Vagina (tissue), 2 donors: Measurements from ENCODE around the gene ANO1. TPM values are rescaled to one million over a fixed set of nuclear protein-coding genes. Genes with fewer than 3 reads are reported as not detected.

Experiments used
- DNase-seq, 2 donors: peaks; one replicate each; pipeline ENCODE4 v3.0.0-alpha.2; 2017; ENCODE audit errors: extremely low spot score in 2 of 2
- H3K27ac ChIP-seq: fragments of 200-600 bp; sonication (generic); one replicate; pipeline ENCODE4 v1.5.1; 2019
- H3K27me3 ChIP-seq: fragments of 200-600 bp; sonication (generic); one replicate; pipeline ENCODE4 v1.5.1; 2019
- H3K36me3 ChIP-seq, 2 donors: fragments of 200-600 bp; sonication (generic); one replicate each; pipeline ENCODE4 v1.5.1; 2017 to 2019
- H3K4me1 ChIP-seq: fragments of 200-600 bp; sonication (generic); one replicate; pipeline ENCODE4 v1.5.1; 2019
- H3K4me3 ChIP-seq, 2 donors: fragments of 200-600 bp; sonication (generic); 1 replicate in 1 of 2; 2 replicates in 1 of 2; pipeline ENCODE4 v1.5.1; 2016 to 2019
- H3K9me3 ChIP-seq: fragments of 200-600 bp; sonication (generic); one replicate; pipeline ENCODE4 v1.5.1; 2019
- POLR2A ChIP-seq, 2 donors: fragments of 450-650 bp; IDR thresholded peaks; one replicate each; pipeline ENCODE4 v1.6.1; 2017; ENCODE audit warnings: antibody characterized with exemption in 2 of 2, mild to moderate bottlenecking in 2 of 2, moderate library complexity in 2 of 2
- POLR2AphosphoS5 ChIP-seq, 2 donors: sonication (generic); formaldehyde crosslinking; IDR thresholded peaks; one replicate each; pipeline ENCODE4 v1.9.0; 2017; ENCODE audit warnings: antibody characterized with exemption in 2 of 2, mild to moderate bottlenecking in 2 of 2, low read depth in 1 of 2; ENCODE audit not compliant: insufficient read depth in 1 of 2
- intact Hi-C: fragments of 100-400 bp; cut with DNase I; formaldehyde crosslinking; loops from one replicate; pipeline ENCODE4 v1.15.1; 2023
- total RNA-seq: library from RNA; depleted of rRNA; stranded (reverse); fragments of >200 nt; gene quantifications from one replicate; pipeline ENCODE4 v1.2.3, GENCODE V29; 2016
- TF ChIP-seq, protein P1 (sequence below), 3 experiments: fragments of 450-650 bp in 2 of 3; fragments of 200-600 bp in 1 of 3; sonication (generic) in 1 of 3; IDR thresholded peaks; one replicate each; pipeline ENCODE4 v1.5.1; 2017 to 2019; ENCODE audit warnings: antibody characterized with exemption in 3 of 3, mild to moderate bottlenecking in 2 of 3, moderate library complexity in 2 of 3

Gene ANO1
- total RNA-seq, 1 donor from 2014 or later, result 40.8 TPM

DNA sequence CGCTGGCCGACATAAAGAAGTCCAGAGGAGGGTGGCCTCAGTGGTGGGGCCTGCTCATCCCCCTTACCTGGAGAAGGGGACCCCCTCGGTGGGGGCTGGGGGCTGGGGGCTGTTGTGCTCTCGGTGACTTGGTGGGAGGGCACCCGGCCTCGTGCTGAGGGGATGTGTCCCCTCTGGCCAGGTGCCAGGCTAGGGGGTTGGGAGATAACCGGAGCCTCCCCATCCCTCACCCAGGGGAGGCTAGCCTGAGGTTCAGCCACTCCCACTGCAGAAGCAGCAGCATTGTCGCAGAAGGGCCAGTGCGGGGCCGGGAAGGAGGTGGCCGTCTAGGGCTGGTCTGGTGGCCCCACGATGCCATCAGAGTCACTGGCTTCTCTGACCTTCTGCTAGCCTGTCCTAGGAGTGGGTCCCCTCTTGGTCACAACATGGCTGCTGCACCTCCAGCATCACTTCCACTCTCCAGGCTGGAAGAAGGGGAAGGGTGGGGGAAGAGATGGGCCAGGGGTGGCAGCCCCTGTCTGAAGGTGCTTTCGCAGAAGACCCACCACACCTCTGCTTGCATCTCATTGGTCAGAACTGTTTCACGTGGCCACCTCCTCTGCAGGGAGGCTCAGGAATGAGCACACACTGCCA is 80.8 kb downstream of the ANO1 start:
- Histone ChIP-seq H3K27ac (no peak overlapping the region), H3K4me3 (no peak overlapping the region), H3K27me3 (no peaks in the 10 kb centered on the region), H3K36me3 (no peaks in the 10 kb centered on the region), H3K4me1 (peaks cover 16% of the 10 kb centered on the region), H3K9me3 (no peaks in the 10 kb centered on the region)
- no peak for DNase-seq
- TF ChIP-seq POLR2A (IDR thresholded peaks at IDR 0.05) (no peak), POLR2AphosphoS5 (IDR thresholded peaks at IDR 0.05; ENCODE audit: insufficient read depth in 1 of 2, low read depth in 1 of 2) (no peak)
- TF ChIP-seq, protein P1, sequence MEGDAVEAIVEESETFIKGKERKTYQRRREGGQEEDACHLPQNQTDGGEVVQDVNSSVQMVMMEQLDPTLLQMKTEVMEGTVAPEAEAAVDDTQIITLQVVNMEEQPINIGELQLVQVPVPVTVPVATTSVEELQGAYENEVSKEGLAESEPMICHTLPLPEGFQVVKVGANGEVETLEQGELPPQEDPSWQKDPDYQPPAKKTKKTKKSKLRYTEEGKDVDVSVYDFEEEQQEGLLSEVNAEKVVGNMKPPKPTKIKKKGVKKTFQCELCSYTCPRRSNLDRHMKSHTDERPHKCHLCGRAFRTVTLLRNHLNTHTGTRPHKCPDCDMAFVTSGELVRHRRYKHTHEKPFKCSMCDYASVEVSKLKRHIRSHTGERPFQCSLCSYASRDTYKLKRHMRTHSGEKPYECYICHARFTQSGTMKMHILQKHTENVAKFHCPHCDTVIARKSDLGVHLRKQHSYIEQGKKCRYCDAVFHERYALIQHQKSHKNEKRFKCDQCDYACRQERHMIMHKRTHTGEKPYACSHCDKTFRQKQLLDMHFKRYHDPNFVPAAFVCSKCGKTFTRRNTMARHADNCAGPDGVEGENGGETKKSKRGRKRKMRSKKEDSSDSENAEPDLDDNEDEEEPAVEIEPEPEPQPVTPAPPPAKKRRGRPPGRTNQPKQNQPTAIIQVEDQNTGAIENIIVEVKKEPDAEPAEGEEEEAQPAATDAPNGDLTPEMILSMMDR (IDR thresholded peaks at IDR 0.05), result no peak
- intact Hi-C loops, result no loop called here

DNA sequence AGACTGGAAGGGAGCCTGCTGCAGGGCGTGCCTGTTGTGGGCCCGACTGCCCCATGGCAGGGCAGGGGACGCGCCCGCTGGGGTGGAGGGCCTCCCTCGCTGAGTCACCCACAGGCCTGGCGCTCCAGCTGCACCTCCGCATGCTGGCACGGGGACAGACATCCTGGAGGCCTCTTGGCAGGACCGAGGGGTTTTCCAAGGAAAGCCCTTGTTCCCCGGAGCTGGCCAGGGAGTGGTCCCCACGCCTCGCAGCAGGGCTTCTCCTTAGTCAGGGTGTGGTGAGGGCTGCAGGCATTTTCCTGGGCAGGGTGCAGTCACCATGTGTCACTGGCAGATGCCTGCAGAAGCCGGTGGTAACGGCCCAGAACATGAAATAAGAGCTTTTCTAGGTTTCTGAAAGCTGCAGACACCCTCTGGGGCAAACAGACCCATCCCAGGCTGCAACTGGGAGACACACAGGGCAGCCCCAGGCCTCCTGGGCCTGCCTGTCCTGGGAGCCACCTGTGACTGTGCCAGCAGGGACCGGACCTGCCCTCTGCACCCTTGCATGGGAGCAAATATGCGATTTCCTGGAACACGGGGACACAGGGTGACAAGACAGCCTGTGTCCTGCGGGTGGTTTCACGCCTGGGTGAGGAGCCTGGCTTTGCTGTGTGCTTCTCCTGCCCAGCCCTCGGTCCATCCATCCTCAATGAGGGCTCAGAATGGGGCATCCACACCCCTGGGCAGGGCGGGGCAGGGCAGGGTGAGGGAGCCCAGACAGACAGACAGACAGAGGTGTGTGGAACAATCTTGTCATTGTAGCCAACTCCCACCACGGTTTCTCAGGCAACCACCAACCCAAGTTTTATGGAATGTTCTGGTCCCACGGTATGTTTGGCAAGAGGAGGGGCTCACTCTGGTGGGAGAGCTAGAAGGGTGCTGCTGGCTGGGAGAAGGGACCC is 81.8 kb downstream of the ANO1 start:
- TF ChIP-seq POLR2AphosphoS5 (IDR thresholded peaks at IDR 0.05; ENCODE audit: insufficient read depth in 1 of 2, low read depth in 1 of 2), result peak; percentile 50 to 62
- TF ChIP-seq, protein P1 (IDR thresholded peaks at IDR 0.05), result no peak
- H3K4me1 ChIP-seq, result peaks cover 16% of the 10 kb centered on the region
- no peak for DNase-seq
- H3K27ac ChIP-seq, result no peak overlapping the region
- no peaks in the 10 kb centered on the region for H3K27me3 ChIP-seq
- intact Hi-C loops, result no loop called here
- H3K36me3 ChIP-seq, result no peaks in the 10 kb centered on the region
- no peaks in the 10 kb centered on the region for H3K9me3 ChIP-seq
- H3K4me3 ChIP-seq, result no peak overlapping the region

DNA sequence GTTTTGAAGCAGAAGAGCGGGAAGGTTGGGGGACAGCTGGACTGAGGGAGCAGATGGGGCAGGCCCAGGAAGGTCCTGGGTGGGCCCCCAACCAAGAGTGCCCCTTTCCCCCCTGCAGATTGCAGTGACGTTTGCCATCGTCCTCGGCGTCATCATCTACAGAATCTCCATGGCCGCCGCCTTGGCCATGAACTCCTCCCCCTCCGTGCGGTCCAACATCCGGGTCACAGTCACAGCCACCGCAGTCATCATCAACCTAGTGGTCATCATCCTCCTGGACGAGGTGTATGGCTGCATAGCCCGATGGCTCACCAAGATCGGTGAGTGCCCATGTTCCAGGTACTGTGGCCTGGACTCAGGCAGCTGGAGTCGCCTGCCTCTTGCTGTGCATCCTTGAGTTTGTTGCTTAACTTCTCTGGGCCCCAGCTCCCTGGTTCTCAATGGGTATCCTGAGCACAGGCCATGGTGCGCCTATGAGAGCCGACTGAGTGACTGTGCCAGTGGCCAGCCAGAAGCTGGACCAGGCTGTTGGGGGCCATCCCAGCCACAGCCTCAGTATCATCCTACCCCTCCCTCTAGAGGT is 83.0 kb downstream of the ANO1 start:
- intact Hi-C loops, result no loop called here
- no peaks in the 10 kb centered on the region for H3K9me3 ChIP-seq
- no peaks in the 10 kb centered on the region for H3K36me3 ChIP-seq
- no peaks in the 10 kb centered on the region for H3K27me3 ChIP-seq
- peaks cover 16% of the 10 kb centered on the region for H3K4me1 ChIP-seq
- no peak for DNase-seq
- TF ChIP-seq, protein P1 (IDR thresholded peaks at IDR 0.05), result no peak
- TF ChIP-seq POLR2AphosphoS5 (IDR thresholded peaks at IDR 0.05; ENCODE audit: insufficient read depth in 1 of 2, low read depth in 1 of 2) (no peak), POLR2A (IDR thresholded peaks at IDR 0.05) (no peak)
- H3K27ac ChIP-seq, result no peak overlapping the region
- H3K4me3 ChIP-seq, result no peak overlapping the region

DNA sequence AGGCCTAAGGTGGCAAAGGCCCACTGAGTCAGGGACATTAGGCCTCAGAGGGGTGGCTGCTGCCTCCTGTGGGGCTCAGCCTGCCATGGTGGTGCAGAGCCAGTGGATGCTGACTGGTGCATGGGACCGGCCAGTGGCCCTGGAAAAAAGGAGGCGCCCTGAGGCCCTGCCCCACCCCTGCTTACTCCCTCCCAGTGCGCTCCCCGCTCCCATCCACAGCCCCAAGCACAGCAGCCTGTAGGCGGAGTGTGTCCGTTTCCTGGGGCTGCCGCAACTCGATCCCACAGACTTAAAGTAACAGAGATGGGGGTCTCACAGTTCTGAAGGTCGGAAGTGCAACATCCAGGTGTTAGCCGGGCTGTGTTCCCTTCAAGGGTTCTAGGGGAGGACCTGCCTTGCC is 86.6 kb downstream of the ANO1 start:
- no peaks in the 10 kb centered on the region for H3K27me3 ChIP-seq
- no peak overlapping the region for H3K27ac ChIP-seq
- H3K4me1 ChIP-seq, result peaks cover 12% of the 10 kb centered on the region
- no peak for DNase-seq
- intact Hi-C loops, result no loop called here
- no peaks in the 10 kb centered on the region for H3K9me3 ChIP-seq
- H3K36me3 ChIP-seq, result no peaks in the 10 kb centered on the region
- no peak overlapping the region for H3K4me3 ChIP-seq
- no peak for TF ChIP-seq POLR2A (IDR thresholded peaks at IDR 0.05)
- TF ChIP-seq POLR2AphosphoS5 (IDR thresholded peaks at IDR 0.05; ENCODE audit: insufficient read depth in 1 of 2, low read depth in 1 of 2), result no peak
- TF ChIP-seq, protein P1 (IDR thresholded peaks at IDR 0.05), result no peak
